Left ventricle myocardium inferior (tissue), 1 donor: Measurements from ENCODE around the gene ZNF785. TPM values are rescaled to one million over a fixed set of nuclear protein-coding genes. Genes with fewer than 3 reads are reported as not detected.

ENCODE experiments used
- DNase-seq: peaks from one replicate; pipeline ENCODE4 v3.0.0-alpha.2; 2020
- H3K27ac ChIP-seq: fragments of 200-600 bp; replicated peaks from 2 replicates; pipeline ENCODE4 v1.8.0; 2021
- H3K27me3 ChIP-seq: fragments of 200-600 bp; 2 replicates; pipeline ENCODE4 v1.8.0; 2021; ENCODE audit warnings: low read depth
- H3K36me3 ChIP-seq: fragments of 200-600 bp; 2 replicates; pipeline ENCODE4 v1.8.0; 2021
- H3K4me1 ChIP-seq: fragments of 200-600 bp; 2 replicates; pipeline ENCODE4 v1.8.0; 2021
- H3K4me3 ChIP-seq: fragments of 200-600 bp; 2 replicates; pipeline ENCODE4 v1.8.0; 2021; ENCODE audit warnings: mild to moderate bottlenecking, moderate library complexity
- H3K9me3 ChIP-seq: fragments of 200-600 bp; replicated peaks from 2 replicates; pipeline ENCODE4 v1.8.0; 2021
- intact Hi-C: fragments of 100-400 bp; cut with micrococcal nuclease; formaldehyde crosslinking; loops from one replicate; pipeline ENCODE4 v1.11.0; 2022
- total RNA-seq: library from RNA; stranded (reverse); fragmentation: NEBNext Ultra II Directional; extraction: Animal tissue kit (Norgen Biotek cat#: 25700); gene quantifications from one replicate; pipeline ENCODE4 v1.2.1, GENCODE V29; 2021
- TF ChIP-seq, protein P1 (sequence below): fragments of 200-600 bp; IDR thresholded peaks from 2 replicates; pipeline ENCODE4 v1.8.0; 2021; ENCODE audit warnings: antibody characterized with exemption, mild to moderate bottlenecking, borderline replicate concordance
- donor health status: DM: no; HTN: yes; CAD: no; lungs with severe emphysema.

The ZNF785 gene
- total RNA-seq, 1 donor from 2014 or later = 7.1 TPM

DNA sequence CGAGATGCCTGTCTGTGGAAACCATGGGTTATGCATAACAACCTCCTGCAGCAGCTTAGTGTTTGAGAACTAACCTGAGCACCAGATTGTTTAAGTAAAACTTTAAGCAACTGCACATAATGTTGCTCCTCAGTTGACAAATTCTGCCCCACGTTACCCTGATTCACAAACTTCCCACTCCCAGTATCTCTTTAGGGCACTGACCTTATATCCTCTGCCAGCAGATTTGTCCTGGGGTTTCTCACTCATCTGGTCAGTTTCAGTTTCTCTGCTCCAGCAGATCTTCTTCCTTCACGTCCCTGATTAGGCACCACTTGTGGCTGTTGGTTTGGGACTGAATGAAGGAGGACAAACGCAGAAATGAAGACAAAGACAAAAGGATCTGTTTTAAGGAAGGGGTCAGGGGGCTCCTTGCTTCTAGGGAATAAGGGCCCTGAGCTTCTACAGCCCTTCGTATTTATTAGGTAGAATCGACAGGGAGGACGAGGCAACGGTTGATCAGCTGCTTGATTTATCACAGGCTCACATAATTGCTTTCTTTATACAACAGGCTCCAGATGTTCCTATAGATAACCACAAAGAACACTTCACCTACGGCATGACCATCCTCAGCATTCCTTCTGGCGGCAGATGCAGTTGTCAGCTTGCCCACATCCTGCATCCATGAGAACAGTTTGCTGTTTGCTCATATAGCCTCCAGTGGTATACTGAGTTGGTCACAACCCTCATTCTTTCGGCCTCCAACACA, 38.2 kb upstream of the ZNF785 start:
- Histone ChIP-seq H3K4me3 (no peak overlapping the region), H3K9me3 (no peaks in the 10 kb centered on the region), H3K4me1 (no peaks in the 10 kb centered on the region), H3K36me3 (no peaks in the 10 kb centered on the region), H3K27ac (no peak overlapping the region), H3K27me3 (peaks cover 11% of the 10 kb centered on the region)
- DNase-seq = no peak
- TF ChIP-seq, protein P1, sequence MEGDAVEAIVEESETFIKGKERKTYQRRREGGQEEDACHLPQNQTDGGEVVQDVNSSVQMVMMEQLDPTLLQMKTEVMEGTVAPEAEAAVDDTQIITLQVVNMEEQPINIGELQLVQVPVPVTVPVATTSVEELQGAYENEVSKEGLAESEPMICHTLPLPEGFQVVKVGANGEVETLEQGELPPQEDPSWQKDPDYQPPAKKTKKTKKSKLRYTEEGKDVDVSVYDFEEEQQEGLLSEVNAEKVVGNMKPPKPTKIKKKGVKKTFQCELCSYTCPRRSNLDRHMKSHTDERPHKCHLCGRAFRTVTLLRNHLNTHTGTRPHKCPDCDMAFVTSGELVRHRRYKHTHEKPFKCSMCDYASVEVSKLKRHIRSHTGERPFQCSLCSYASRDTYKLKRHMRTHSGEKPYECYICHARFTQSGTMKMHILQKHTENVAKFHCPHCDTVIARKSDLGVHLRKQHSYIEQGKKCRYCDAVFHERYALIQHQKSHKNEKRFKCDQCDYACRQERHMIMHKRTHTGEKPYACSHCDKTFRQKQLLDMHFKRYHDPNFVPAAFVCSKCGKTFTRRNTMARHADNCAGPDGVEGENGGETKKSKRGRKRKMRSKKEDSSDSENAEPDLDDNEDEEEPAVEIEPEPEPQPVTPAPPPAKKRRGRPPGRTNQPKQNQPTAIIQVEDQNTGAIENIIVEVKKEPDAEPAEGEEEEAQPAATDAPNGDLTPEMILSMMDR = no peak
- intact Hi-C loops = no loop called here

DNA sequence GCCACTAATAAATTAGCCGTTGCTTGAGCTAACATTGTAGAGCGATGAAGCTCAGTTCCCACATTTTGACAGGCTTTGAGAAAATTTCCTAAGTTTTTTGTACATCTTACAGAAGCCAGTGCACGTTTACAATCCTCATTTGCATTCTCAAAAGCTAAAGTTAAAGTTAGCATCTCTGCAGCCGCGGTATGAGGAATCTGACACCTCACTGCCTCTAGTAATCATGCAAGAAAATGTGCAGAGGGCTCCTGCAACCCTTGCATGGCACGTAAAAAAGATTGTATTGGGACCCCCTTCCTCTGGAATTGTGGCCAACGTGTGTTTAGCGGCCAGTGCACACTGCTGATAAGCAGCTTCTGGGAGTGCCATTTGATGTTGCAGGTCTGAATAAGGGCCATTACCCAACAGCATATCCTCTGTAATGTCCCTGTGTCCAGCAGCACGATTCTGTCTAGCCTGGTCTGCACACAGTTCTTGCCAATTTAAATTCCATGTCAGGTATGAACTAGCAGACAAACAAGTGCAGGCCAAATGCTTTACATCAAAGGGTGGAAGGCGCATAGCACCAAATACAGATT, 37.0 kb upstream of the ZNF785 start:
- Histone ChIP-seq H3K4me3 (no peak overlapping the region), H3K27ac (no peak overlapping the region), H3K36me3 (no peaks in the 10 kb centered on the region), H3K9me3 (no peaks in the 10 kb centered on the region), H3K4me1 (no peaks in the 10 kb centered on the region), H3K27me3 (peaks cover 11% of the 10 kb centered on the region)
- intact Hi-C loops = no loop called here
- TF ChIP-seq, protein P1 = no peak
- no peak for DNase-seq

DNA sequence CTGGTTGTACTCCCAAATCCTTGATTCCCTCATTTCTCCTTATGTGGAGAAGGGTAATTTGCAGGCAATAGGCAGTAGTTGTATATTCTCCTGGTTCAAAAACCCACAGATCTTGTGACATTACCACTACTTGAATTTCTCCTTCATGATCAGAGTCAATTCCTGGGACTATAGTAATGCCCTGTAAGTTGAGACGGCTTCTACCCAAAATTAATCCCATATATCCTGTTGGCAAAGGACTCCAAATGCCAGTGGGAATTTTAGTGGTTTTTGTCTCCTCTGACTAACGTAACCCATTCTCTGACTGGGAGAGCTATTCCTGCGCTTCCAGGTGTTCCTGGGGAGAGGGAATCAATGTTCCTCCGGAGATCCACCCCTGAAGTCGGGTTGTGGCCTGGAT, 36.3 kb upstream of the ZNF785 start:
- H3K9me3 ChIP-seq = no peaks in the 10 kb centered on the region
- no peak for DNase-seq
- no peak overlapping the region for H3K4me3 ChIP-seq
- no peak overlapping the region for H3K27ac ChIP-seq
- TF ChIP-seq, protein P1 = no peak
- H3K36me3 ChIP-seq = no peaks in the 10 kb centered on the region
- intact Hi-C loops = no loop called here
- peaks cover 11% of the 10 kb centered on the region for H3K27me3 ChIP-seq
- no peaks in the 10 kb centered on the region for H3K4me1 ChIP-seq

DNA sequence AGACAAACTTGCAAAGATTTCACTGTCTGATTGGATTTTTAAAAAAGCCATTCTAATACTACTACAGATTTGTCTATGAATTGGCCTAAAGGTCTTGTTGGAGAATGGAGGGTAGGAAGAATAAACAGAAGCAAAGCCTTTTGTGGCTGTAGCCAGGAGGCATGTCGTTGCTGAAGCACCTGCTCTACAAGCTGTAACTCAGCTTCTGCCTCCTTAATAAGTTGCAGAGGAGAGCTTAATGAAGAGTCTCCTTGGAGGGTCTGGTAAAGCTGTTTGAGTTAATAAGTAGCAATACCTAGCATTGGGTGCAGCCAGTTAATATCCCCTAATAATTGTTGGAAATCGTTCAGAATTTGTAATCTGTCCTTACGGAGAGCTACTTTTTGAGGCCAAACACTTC, 34.7 kb upstream of the ZNF785 start:
- intact Hi-C loops = no loop called here

DNA sequence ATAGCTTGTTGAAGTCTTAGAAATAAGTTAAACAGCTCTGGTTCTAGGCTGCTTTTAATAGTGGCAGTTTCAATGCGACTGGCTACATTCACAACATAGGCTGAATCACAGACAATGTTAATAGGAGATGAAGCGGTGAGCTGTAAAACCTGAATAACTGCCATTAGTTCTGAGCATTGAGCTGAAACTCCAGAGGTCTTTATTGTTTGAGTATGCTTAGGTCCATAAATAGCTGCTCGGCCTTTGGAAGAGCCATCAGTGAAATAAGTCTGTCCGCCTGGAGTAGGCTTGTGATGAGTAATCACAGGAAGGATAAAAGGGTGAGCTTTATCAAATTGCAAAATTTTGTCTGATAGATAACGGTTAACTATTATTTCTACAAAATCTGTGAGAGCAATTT, 34.1 kb upstream of the ZNF785 start:
- TF ChIP-seq, protein P1 = no peak
- no peak for DNase-seq
- no peak overlapping the region for H3K4me3 ChIP-seq
- H3K9me3 ChIP-seq = no peaks in the 10 kb centered on the region
- peaks cover 16% of the 10 kb centered on the region for H3K27me3 ChIP-seq
- no peaks in the 10 kb centered on the region for H3K36me3 ChIP-seq
- no peaks in the 10 kb centered on the region for H3K4me1 ChIP-seq
- no peak overlapping the region for H3K27ac ChIP-seq
- intact Hi-C loops = no loop called here

More for the DNA sequence above, 34.7 kb upstream of the ZNF785 start:
- Histone ChIP-seq H3K27me3 (peaks cover 16% of the 10 kb centered on the region), H3K36me3 (no peaks in the 10 kb centered on the region), H3K9me3 (no peaks in the 10 kb centered on the region), H3K4me3 (no peak overlapping the region), H3K4me1 (no peaks in the 10 kb centered on the region), H3K27ac (no peak overlapping the region)
- TF ChIP-seq, protein P1 = no peak
- no peak for DNase-seq
